Stimulated activated CD8-positive, alpha-beta memory T cell treated with anti-CD3 and anti-CD28 coated beads, Interleukin-4, amount 100 ng/mL, for 48 hours (primary cell): ENCODE results near the gene TUBD1.
A peak's percentile ranks its signal among the peaks of the same experiment; 100 is the strongest.
"Not testable (repeated sequence)": the region's sequence is repeated elsewhere in the genome, so short reads cannot be mapped to it uniquely, and the experiment has no call there.

Source experiments
- DNase-seq: peaks from one replicate; pipeline ENCODE4 v3.0.0-alpha.2; 2020

The TUBD1 gene

GRCh38 chr17:59892924-59893675 is at the start of gene TUBD1, which contains the start of gene RPS6KB1:
Gene TUBD1, minus strand, starts transcription at chr17:59892943. Its CDS starts 1,941 bp downstream, at chr17:59891002.
Gene RPS6KB1, plus strand, starts transcription at chr17:59893121. Its CDS starts 64 bp downstream, at chr17:59893185.
- peak; percentile 97 for DNase-seq

GRCh38 chr17:59941131-59941530 is 48.4 kb upstream of the TUBD1 start:
- no peak for DNase-seq

- not testable (repeated sequence) for DNase-seq
These were observed 48.0 kb upstream of the TUBD1 start for GRCh38 chr17:59940697-59941096.

- DNase-seq, result not testable (repeated sequence)
These were observed 40.6 kb upstream of the TUBD1 start for GRCh38 chr17:59933317-59933716.

- DNase-seq, result not testable (repeated sequence)
These were observed 38.0 kb upstream of the TUBD1 start for GRCh38 chr17:59930768-59931167.

- not testable (repeated sequence) for DNase-seq
These were observed 37.4 kb upstream of the TUBD1 start for GRCh38 chr17:59930121-59930520.

- not testable (repeated sequence) for DNase-seq
These were observed 27.9 kb upstream of the TUBD1 start for GRCh38 chr17:59920637-59921036.

- no peak for DNase-seq
These were observed 23.7 kb upstream of the TUBD1 start for GRCh38 chr17:59916446-59916845.

- no peak for DNase-seq
These were observed 21.6 kb upstream of the TUBD1 start for GRCh38 chr17:59914274-59914854.

- DNase-seq, result no peak
These were observed 14.7 kb upstream of the TUBD1 start for GRCh38 chr17:59907467-59907866.

- DNase-seq, result no peak
These were observed 10.7 kb upstream of the TUBD1 start for GRCh38 chr17:59903455-59903854.

- no peak for DNase-seq
These were observed 8.9 kb upstream of the TUBD1 start for GRCh38 chr17:59901604-59902003.

- no peak for DNase-seq
These were observed 6.4 kb upstream of the TUBD1 start for GRCh38 chr17:59899099-59899498.

- DNase-seq, result no peak
These were observed 4.3 kb upstream of the TUBD1 start for GRCh38 chr17:59897090-59897489.

GRCh38 chr17:59893676-59894100 is 945 bp upstream of the TUBD1 start:
- no peak for DNase-seq

GRCh38 chr17:59892251-59892923 is 356 bp downstream of the TUBD1 start:
- no peak for DNase-seq

- DNase-seq, result no peak
These were observed 2.0 kb downstream of the TUBD1 start for GRCh38 chr17:59890720-59891119.

- DNase-seq, result no peak
These were observed 4.5 kb downstream of the TUBD1 start for GRCh38 chr17:59888145-59888750.

- DNase-seq, result no peak
These were observed 7.9 kb downstream of the TUBD1 start for GRCh38 chr17:59884861-59885260.

- DNase-seq, result no peak
These were observed 14.1 kb downstream of the TUBD1 start for GRCh38 chr17:59878624-59879023.

- no peak for DNase-seq
These were observed 14.8 kb downstream of the TUBD1 start for GRCh38 chr17:59877965-59878364.

- DNase-seq, result no peak
These were observed 16.6 kb downstream of the TUBD1 start for GRCh38 chr17:59876107-59876506.

GRCh38 chr17:59874376-59874775 is 18.4 kb downstream of the TUBD1 start:
- DNase-seq, result no peak
